Measurements from ENCODE around the gene AK4. TPM values are rescaled to one million over a fixed set of nuclear protein-coding genes. Genes with fewer than 3 reads are reported as not detected.

The AK4 gene
- total RNA-seq, 1 experiment from 2014 or later: 131 TPM

DNA sequence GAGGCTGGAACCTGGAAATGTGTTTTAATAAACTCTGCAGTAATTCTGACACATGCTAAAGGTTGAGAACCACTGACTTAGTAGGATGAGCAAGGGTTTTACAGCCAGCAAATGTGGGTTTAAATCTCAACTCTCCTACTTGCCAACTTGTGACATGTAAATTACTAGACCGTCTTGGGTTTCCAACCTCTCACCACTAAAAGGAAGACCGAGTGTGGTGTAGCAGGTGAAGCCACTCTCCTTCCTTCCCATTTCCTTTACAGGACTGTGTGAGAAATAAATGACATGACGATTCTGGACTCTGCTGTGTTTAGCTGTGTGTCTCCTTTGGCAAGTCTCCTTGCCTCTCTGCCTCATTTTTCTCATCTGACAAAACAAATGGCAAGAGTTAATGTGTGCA lies 111.8 kb downstream of the AK4 start:
- H3K4me3 Mint-ChIP-seq (ENCODE audit: unreplicated experiment): no peak overlapping the region
- Histone ChIP-seq H3K9me3 (no peaks in the 10 kb centered on the region), H3K4me1 (no peaks in the 10 kb centered on the region), H3K36me3 (ENCODE audit: control insufficient read depth, insufficient read depth, low read length) (no peaks in the 10 kb centered on the region), H3K27me3 (replicated peaks; ENCODE audit: control insufficient read depth, insufficient read depth, low read length) (no peaks in the 10 kb centered on the region), H3K4me3 (ENCODE audit: low read depth, low read length) (no peak overlapping the region)
- no peaks in the 10 kb centered on the region for H3K9me3 Mint-ChIP-seq (ENCODE audit: unreplicated experiment)
- DNase-seq: no peak
- BruUV-seq (replicated peaks): no TSS peak
- ChIA-PET CTCF (no interaction called here), POLR2A (no interaction called here)
- H3K4me1 Mint-ChIP-seq (ENCODE audit: low read depth, unreplicated experiment): peaks cover 14% of the 10 kb centered on the region
- no peaks in the 10 kb centered on the region for H3K27me3 Mint-ChIP-seq (ENCODE audit: insufficient read depth, unreplicated experiment)
- no peak for TF ChIP-seq CTCF (IDR thresholded peaks at IDR 0.05; ENCODE audit: insufficient read depth in 1 of 2, low read depth in 1 of 2, low read length in 1 of 2, severe bottlenecking in 1 of 2, unreplicated experiment in 1 of 2)
- H3K27ac Mint-ChIP-seq (ENCODE audit: unreplicated experiment): no peak overlapping the region
- peaks cover 5% of the 10 kb centered on the region for H3K36me3 Mint-ChIP-seq (ENCODE audit: insufficient read depth, unreplicated experiment)
- intact Hi-C loops (cut with micrococcal nuclease; ENCODE audit: unreplicated experiment): no loop called here

DNA sequence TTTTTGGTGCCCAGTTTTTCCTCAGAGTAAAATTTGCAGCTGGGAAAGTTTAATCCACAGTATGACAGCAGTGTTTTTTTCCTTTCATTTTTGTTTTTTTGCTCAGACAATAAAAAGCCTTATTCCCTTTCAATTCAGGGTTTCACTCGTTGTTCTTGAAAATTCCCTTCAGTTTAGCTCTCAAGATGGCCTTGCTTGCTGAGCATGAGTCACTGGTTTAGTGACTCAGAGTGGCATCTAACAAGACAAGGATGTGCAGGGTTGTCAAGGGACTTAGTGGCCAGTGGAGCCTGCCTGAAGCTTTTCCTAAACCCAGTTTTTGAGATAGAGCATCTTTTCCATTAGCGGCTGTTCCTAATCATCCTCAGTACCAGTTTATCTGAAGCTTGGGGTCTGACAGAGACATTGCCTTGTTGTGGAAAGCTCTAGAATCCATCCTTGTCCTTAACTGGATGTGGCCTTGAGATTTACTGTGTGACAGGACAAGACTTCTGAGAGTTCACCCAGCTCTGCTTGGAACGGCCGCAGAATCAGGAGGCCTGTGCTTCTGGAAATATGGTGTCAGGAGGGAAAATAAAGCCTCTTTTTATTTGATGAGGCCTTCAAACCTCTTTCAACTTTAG lies 113.0 kb downstream of the AK4 start:
- ChIA-PET POLR2A (no interaction called here), CTCF (no interaction called here)
- no peak overlapping the region for H3K4me3 ChIP-seq (ENCODE audit: low read depth, low read length)
- Mint-ChIP-seq H3K36me3 (ENCODE audit: insufficient read depth, unreplicated experiment) (no peaks in the 10 kb centered on the region), H3K27me3 (ENCODE audit: insufficient read depth, unreplicated experiment) (no peaks in the 10 kb centered on the region), H3K9me3 (ENCODE audit: unreplicated experiment) (no peaks in the 10 kb centered on the region), H3K4me3 (ENCODE audit: unreplicated experiment) (no peak overlapping the region), H3K4me1 (ENCODE audit: low read depth, unreplicated experiment) (peaks cover 6% of the 10 kb centered on the region), H3K27ac (ENCODE audit: unreplicated experiment) (no peak overlapping the region)
- TF ChIP-seq CTCF (IDR thresholded peaks at IDR 0.05; ENCODE audit: insufficient read depth in 1 of 2, low read depth in 1 of 2, low read length in 1 of 2, severe bottlenecking in 1 of 2, unreplicated experiment in 1 of 2): no peak
- BruUV-seq (replicated peaks): no TSS peak
- DNase-seq: no peak
- no peaks in the 10 kb centered on the region for H3K36me3 ChIP-seq (ENCODE audit: control insufficient read depth, insufficient read depth, low read length)
- H3K4me1 ChIP-seq: no peaks in the 10 kb centered on the region
- no peaks in the 10 kb centered on the region for H3K9me3 ChIP-seq
- no peaks in the 10 kb centered on the region for H3K27me3 ChIP-seq (replicated peaks; ENCODE audit: control insufficient read depth, insufficient read depth, low read length)
- intact Hi-C loops (cut with micrococcal nuclease; ENCODE audit: unreplicated experiment): no loop called here

DNA sequence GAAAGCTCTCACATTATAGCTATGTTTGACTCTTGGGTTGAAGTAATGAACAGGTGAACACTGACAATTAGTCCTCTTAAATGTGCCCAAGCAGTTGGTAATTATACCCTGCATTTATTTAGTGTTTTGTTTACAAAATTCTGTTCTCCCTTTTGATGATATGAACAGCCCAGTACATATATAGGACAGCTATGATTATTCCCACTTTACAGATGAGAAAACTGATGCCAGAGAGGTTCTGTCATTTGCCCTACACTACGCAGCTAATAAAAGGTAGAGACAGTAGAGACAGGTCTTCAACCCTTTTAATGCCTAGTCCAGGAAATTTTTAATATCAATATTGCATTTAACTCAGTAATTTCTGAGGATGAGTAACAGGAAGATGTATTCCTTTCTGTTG lies 115.3 kb downstream of the AK4 start:
- CTCF ChIA-PET: no interaction called here

More for the DNA sequence above, 115.3 kb downstream of the AK4 start:
- Histone ChIP-seq H3K27me3 (replicated peaks; ENCODE audit: control insufficient read depth, insufficient read depth, low read length) (no peaks in the 10 kb centered on the region), H3K4me3 (ENCODE audit: low read depth, low read length) (no peak overlapping the region), H3K36me3 (ENCODE audit: control insufficient read depth, insufficient read depth, low read length) (no peaks in the 10 kb centered on the region), H3K9me3 (no peaks in the 10 kb centered on the region), H3K4me1 (no peaks in the 10 kb centered on the region)
- TF ChIP-seq CTCF (IDR thresholded peaks at IDR 0.05; ENCODE audit: insufficient read depth in 1 of 2, low read depth in 1 of 2, low read length in 1 of 2, severe bottlenecking in 1 of 2, unreplicated experiment in 1 of 2): no peak
- intact Hi-C loops (cut with micrococcal nuclease; ENCODE audit: unreplicated experiment): no loop called here
- Mint-ChIP-seq H3K9me3 (ENCODE audit: unreplicated experiment) (no peaks in the 10 kb centered on the region), H3K4me1 (ENCODE audit: low read depth, unreplicated experiment) (no peaks in the 10 kb centered on the region), H3K27ac (ENCODE audit: unreplicated experiment) (no peak overlapping the region), H3K27me3 (ENCODE audit: insufficient read depth, unreplicated experiment) (no peaks in the 10 kb centered on the region), H3K36me3 (ENCODE audit: insufficient read depth, unreplicated experiment) (no peaks in the 10 kb centered on the region), H3K4me3 (ENCODE audit: unreplicated experiment) (no peak overlapping the region)
- no peak for DNase-seq
- POLR2A ChIA-PET: no interaction called here
- no TSS peak for BruUV-seq (replicated peaks)
